ENCODE data around the gene CIDEA.

- TF ChIP-seq CTCF (IDR thresholded peaks at IDR 0.05) (no peak), POLR2A (IDR thresholded peaks at IDR 0.05) (no peak), EP300 (IDR thresholded peaks at IDR 0.05) (no peak), POLR2AphosphoS5 (IDR thresholded peaks at IDR 0.05) (no peak)
Observed at GRCh38 chr18:12253663-12254135, 462 bp upstream of the CIDEA start.

Measured in stomach (tissue), 4 donors.